GM18873 (cell line): ENCODE results near the gene FBXO27.
"Not testable (repeated sequence)": the region's sequence is repeated elsewhere in the genome, so short reads cannot be mapped to it uniquely, and the experiment has no call there.

Source experiments
- ATAC-seq: cut with Tn5 transposase; IDR thresholded peaks from one replicate; pipeline ENCODE4 v1.9.1; 2021; ENCODE audit warnings: mild to moderate bottlenecking, moderate library complexity, moderate number of reproducible peaks; ENCODE audit not compliant: unreplicated experiment, low FRiP score

Gene FBXO27

DNA sequence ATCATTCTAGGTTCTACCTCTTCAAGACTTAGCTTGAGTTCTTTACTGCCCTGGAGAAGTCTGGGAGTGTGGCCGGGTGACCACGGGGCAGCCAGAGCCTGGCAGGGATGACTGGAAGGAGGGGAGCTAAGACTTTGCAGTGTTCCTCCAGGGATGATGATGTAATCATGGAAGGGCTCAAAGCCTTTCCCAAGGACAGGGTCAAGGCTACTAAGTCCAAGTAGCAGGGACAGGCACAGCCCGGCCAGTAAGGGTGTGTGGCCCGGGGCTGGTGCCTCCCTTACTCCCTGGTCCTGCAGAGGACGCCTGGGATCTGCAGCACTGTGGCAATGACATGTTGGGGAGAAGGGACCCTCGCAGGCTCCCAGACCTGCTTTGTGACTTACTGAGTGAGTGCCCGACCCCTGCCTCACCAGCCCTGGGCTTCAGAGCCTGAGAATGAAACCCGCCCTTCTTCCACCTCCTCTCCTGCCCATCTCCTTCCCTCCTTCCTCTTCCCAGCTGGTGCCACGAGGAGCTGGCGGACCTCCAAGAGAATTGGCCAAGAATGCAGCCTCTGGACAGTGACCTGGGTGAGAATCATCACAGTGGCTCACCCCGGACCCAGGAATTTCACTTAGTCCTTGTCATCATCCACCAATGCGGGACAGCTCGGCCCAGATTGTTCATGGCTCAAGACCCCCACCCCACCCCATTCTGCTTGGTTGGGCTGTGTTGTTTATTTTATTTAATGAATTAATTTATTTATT, 41.2 kb downstream of the FBXO27 start:
- ATAC-seq, result no peak

DNA sequence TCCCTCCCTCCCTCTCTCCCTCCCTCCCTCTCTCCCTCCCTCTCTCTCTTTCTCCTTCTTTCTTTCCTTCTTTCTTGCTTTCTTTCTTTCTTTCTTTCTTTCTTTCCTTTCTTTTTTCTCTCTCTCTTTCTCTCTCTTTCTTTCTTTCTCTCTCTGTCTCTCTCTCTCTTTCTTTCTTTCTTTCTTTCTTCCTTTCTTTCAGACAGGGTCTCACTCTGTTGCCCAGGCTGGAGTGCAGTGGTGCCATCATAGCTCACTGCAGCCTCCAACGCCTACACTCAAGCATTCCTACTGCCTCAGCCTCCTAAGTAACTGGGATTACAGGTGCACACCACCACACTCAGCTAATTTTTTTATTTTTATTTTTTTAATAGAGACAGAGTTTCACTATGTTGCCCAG, 42.7 kb downstream of the FBXO27 start:
- ATAC-seq, result not testable (repeated sequence)

DNA sequence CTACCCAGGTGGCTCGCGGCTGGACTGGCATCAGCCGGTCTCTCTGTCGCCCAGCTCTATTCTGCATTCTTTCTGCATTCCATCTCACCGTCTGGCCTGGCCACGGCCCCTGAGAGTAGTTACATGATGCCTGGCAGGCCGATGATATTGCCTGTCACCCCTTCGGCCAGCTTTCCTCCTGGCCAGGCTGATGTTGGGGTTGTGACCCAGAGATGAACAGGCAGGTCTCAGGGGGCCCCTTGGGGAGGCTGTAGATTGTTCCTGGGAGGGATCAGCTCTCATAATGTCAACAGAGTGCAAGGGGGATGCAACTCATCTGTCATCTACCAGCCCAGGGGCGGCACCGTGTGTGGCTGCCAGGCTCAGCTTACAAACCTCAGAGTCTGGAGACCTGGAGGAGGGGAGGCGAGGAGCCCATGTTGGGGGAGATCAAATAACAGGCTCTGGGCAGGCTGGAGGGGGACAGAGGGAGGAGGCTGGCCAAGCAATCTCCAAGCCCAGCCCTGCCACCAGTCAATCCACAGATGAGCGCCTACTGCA, 43.2 kb downstream of the FBXO27 start:
- no peak for ATAC-seq

DNA sequence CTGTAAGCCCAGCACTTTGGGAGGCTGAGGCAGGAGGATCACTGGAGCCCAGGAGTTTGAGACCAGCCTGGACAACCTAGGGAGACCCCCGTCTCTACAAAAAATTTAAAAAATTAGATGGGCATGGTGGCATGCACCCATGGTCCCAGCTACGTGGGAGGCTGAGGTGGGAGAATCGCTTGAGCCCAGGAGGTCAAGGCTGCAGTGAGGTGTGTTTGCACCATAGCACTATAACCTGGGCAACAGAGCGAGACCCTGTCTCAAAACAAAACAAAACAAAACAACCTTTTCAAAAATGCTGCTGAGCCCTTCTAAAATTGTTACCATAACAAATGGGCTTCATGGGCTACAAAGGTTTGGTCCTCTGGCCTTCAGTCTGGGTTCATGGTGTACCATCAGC, 43.7 kb downstream of the FBXO27 start:
- not testable (repeated sequence) for ATAC-seq

DNA sequence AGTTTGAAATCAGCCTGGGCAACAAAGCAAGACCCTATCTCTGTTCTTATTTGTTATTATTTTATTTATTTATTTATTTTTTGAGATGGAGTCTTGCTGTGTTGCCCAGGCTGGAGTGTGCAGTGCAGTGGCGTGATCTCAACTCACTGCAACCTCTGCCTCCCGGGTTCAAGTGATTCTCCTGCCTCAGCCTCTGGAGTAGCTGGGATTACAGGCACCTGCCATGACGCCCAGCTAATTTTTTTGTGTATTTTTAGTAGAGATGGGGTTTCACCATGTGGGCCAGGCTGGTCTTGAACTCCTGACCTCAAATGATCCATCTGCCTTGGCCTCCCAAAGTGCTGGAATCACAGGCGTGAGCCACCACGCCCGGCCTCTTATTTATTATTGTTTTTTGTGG, 44.6 kb downstream of the FBXO27 start:
- ATAC-seq, result not testable (repeated sequence)

DNA sequence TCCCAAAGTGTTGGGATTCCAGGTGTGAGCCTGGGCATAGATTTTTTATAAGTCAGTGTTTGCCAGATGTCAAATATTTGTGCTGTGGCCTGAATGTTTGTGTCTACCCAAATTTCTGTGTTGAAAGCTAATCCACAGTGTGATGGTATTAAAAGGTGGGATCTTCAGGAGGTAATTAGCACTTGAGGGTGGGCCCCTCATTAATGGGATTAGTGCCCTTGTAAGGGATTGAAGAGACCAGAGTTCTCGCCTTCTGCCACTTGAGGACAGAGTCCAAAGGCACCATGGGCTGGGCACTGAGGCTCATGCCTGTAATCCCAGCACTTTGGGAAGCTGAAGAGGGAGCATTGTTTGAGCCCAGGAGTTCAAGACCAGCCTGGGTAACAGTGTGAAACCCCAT, 47.1 kb downstream of the FBXO27 start:
- ATAC-seq, result no peak

DNA sequence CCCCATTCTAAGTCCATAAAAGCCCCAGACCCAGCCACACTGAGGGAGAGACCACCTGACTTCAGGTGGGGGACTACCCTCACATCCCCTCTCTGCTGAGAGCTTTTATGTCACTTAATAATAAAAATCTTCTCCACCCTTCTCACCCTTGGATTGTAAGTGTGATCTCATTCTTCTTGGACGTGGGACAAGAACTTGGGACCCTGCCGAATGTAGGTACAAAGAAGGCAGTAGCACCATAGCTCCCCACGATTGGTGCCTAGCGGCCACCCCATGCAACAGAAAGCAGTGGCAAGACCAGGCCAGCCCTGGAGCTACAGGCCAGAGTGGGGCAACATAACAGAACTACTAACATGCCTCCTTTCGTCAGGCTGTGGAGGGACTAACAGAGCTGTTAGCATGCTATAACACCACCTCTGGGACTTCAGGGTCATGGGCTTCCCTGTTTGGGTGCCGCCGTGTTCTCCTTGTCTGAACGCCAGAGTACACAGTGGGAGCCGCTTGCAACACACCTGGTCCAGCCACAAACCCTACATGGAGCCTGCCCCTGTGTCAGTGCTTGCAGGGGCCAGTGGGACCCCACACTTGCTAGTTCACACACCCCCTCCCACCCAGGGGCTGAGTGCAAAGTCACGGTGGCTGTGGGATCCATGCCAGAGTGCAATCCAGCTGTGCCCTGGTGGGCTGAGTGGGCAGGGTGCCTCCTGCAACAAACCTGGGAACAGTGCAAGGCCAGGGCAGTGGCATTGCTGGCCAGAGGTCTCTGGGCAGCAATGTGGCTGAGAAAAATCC, 51.6 kb downstream of the FBXO27 start:
- ATAC-seq, result no peak

DNA sequence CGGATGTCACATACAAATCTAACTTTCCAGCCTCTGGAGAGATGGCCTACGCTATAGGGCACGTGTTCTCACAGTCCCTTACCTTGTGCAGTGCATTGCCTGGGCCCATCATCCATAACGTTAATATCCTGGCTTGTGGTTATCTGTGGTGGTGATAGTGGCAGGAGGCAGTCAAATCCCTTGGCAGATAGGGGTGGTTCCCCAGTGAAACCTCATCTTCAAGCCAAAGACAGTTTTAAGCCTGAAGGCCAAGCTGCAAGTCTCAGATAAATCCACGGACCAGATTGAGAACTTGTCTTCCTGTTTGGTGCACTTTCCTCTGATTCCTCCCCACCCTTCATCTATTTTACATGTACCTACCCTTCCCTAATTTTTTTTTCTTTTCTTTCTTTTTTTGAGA, 52.5 kb downstream of the FBXO27 start:
- ATAC-seq, result no peak

DNA sequence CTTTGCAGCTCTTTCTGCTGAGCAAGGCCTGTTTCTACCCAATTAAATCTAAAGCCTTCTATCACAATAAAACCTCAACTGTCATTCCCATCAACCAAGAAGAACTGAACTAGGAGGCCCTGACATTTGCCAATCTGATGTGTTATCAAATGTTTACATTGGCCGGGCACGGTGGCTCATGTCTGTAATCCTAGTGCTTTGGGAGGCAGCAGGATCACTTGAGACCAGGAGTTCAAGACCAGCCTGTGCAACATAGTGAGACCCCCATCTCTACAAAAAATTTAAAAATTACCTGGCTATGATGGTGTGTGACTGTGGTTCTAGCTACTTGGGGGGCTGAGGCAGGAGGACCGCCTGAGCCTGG, 54.0 kb downstream of the FBXO27 start:
- ATAC-seq, result no peak

DNA sequence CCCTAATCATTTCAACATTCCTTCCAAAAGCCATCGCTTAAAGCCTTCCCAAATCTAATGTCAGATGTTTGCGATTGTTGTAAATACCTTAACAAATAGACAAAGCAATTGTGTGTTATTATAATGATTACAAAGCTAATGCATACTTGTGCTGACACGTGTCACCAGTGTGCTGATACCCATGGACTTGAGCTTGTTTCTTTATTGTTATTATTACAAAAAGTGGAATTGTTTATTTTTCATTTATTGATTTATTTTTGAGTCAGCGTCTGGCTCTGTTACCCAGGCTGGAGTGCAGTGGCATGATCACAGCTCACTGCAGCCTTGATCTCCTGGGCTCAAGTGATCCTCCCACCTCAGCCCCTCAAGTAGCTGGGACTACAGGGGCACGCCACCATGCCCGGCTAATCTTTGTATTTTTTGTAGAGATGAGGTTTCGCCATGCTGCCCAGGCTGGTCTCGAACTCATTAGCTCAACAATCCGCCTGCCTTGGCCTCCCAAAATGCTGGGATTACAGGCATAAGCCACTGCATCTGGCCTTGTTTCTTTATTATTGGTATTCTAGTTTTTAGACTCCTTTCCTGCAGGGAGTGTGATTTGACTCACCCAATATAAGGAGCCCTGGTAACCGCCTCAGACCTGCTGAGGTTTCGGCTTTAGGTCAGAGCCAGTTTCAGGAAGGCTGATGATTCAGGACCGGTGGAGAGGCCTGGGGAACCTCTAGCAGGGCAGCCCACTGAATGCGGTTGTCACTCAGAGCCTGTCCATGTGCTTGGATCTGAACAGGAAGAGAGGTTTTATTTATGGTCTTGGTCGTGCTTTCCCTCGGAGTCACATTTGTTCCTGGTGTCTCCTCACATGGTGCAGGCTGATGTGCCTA, 54.7 kb downstream of the FBXO27 start:
- ATAC-seq, result peak; percentile 46

DNA sequence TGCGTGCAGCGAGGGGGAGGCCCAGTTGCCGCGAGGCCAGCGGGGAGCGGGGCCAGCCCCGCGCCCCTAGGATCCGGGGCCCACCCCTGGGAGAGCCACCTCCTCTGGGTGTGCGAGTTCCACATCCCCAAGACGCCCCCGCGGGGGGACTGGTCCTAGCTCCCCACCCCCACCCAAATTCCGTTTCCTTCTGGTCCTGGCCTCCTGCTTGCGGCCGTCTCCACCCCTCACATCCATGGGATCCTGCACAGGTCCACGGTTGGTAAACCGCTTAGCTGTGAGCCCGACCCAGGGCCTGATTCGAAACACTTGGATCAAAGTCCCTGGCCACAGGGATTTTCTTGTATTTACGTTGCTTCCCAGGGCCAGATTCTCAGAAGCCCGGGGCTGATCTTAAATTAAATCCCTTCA, 56.5 kb downstream of the FBXO27 start:
- no peak for ATAC-seq

DNA sequence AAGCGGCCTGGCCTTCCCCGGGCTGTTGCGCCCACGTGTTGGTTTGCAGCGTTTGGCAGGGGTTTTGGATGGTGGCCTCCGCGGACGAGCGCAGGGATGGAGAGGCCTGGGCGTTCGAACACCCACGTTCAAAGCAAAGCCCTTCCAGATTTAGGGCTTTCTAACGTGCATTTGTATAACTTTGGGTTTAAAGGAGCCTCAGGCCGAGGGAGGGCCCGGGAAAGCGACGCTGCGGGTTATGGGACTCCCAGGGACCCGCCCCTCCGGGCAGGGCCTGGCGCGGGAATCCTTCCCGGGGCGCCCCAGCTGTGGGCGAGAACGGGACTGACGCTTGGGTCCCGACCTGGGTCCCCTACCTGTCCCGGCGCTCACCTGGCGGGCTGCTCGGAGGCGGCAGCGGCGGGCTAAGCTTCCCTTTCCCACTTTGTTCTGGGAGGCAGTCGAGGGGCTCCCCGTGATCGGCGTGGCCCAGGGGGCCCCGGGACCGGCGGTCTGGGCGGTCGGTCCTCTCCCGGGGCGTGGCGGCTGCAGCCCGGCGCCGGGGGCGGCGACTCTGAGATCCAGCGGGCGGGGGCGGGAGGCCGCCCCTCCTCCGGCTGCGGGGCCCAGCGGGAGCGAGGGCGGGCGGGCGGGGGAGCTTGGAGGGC, 57.0 kb downstream of the FBXO27 start, which contains the start of gene FBXO17:
Gene FBXO17, minus strand, starts transcription at position 529 of the 647 bp plus-strand sequence. CDS start 25,423 bp downstream, outside the sequence.
- ATAC-seq, result no peak

DNA sequence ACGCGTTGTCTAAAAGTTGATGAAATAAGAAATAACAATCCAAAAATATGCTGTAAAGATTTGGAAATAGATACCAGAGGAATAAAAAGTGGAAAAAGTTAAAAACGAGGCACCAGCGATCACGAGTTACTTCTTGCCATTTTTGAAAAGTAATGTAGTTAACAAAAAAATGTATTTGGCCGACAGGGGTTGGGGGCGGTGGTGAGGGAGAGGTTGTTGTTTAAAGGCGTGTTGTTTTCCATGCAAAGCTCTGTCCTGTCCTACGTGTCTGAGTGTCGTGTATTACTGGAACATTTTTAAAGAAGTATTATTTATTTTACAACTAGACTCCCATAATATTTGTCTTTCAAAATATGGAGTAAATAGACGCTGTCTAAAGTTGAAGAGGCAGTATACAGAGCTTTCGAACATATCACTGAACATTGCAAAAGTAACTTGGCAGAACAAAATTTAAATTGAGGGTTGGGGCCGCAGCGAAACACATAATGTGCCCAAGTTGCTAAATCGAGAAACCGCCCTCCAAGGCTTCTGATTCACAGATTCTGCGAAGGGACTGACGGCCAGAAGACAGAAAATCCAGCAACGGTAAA, 57.6 kb downstream of the FBXO27 start:
- no peak for ATAC-seq
